Peyer's patch (tissue), 4 donors: ENCODE measurements around the gene MARVELD2.

Experiments used
- CTCF ChIP-seq, 6 experiments: fragments of 450-650 bp in 4 of 6; fragments of 200-600 bp in 2 of 6; sonication (generic) in 1 of 6; IDR thresholded peaks; one replicate each; pipeline ENCODE4 v1.5.1; 2017 to 2019; ENCODE audit warnings: antibody characterized with exemption in 6 of 6, mild to moderate bottlenecking in 3 of 6, moderate library complexity in 1 of 6
- POLR2A ChIP-seq, 2 donors: fragments of 450-650 bp; IDR thresholded peaks; one replicate each; pipeline ENCODE4 v1.5.1; 2017; ENCODE audit warnings: antibody characterized with exemption in 2 of 2, mild to moderate bottlenecking in 2 of 2, moderate library complexity in 2 of 2

- TF ChIP-seq CTCF (IDR thresholded peaks at IDR 0.05), result no peak
- no peak for TF ChIP-seq POLR2A (IDR thresholded peaks at IDR 0.05)
These were observed 39.9 kb upstream of the MARVELD2 start for GRCh38 chr5:69374911-69375446.
